Measurements from ENCODE around the gene ZC2HC1C. TPM values are rescaled to one million over a fixed set of nuclear protein-coding genes. Genes with fewer than 3 reads are reported as not detected.
"Not testable (repeated sequence)": the region's sequence is repeated elsewhere in the genome, so short reads cannot be mapped to it uniquely, and the experiment has no call there.

The ZC2HC1C gene
- total RNA-seq, 4 donors from 2014 or later = 0.26 to 4.7 (median 2.4) TPM; not detected in 1

- TF ChIP-seq CTCF (IDR thresholded peaks at IDR 0.05) (no peak), POLR2A (IDR thresholded peaks at IDR 0.05) (no peak)
- peak overlapping the region; percentile 80 to 99 for H3K4me3 ChIP-seq
- intact Hi-C loops (cut with DNase I; ENCODE audit: low total_unique reads) = no loop called here
- peak overlapping the region in 1 of 2 donors; percentile 86 for H3K27ac ChIP-seq
- no peak for DNase-seq
- H3K36me3 ChIP-seq = no peaks in the 10 kb centered on the region
- peaks cover 0 to 4% of the 10 kb centered on the region in 2 donors for H3K4me1 ChIP-seq
- H3K9me3 ChIP-seq = no peaks in the 10 kb centered on the region
- H3K27me3 ChIP-seq = no peaks in the 10 kb centered on the region
These were observed 6.4 kb upstream of the ZC2HC1C start for GRCh38 chr14:75063013-75063412.

GRCh38 chr14:75063491-75064204, 5.8 kb upstream of the ZC2HC1C start, which contains the start of gene ACYP1:
Gene ACYP1 (minus strand): TSS chr14:75064024. CDS start chr14:75063553, 471 bp downstream.
- no peaks in the 10 kb centered on the region for H3K36me3 ChIP-seq
- TF ChIP-seq POLR2A (IDR thresholded peaks at IDR 0.05) = peak in 1 of 2 donors; percentile 45
- no peak for TF ChIP-seq CTCF (IDR thresholded peaks at IDR 0.05)
- H3K4me3 ChIP-seq = peak within 1 kb of the TSS; percentile 80 to 99
- no peaks in the 10 kb centered on the region for H3K27me3 ChIP-seq
- H3K4me1 ChIP-seq = peaks cover 0 to 4% of the 10 kb centered on the region in 2 donors
- no peaks in the 10 kb centered on the region for H3K9me3 ChIP-seq
- peak within 1 kb of the TSS; percentile 67 to 86 for H3K27ac ChIP-seq
- intact Hi-C loops (cut with DNase I; ENCODE audit: low total_unique reads) = no loop called here
- DNase-seq = peak; percentile 93 to 97

- peaks cover 0 to 4% of the 10 kb centered on the region in 2 donors for H3K4me1 ChIP-seq
- peak overlapping the region; percentile 67 to 86 for H3K27ac ChIP-seq
- peak overlapping the region; percentile 80 to 99 for H3K4me3 ChIP-seq
- H3K36me3 ChIP-seq = no peaks in the 10 kb centered on the region
- no peaks in the 10 kb centered on the region for H3K27me3 ChIP-seq
- intact Hi-C loops (cut with DNase I; ENCODE audit: low total_unique reads) = no loop called here
- TF ChIP-seq POLR2A (IDR thresholded peaks at IDR 0.05) = no peak
- H3K9me3 ChIP-seq = no peaks in the 10 kb centered on the region
- DNase-seq = no peak
These were observed 5.3 kb upstream of the ZC2HC1C start for GRCh38 chr14:75064205-75064567.

GRCh38 chr14:75066691-75067090, 2.8 kb upstream of the ZC2HC1C start:
- TF ChIP-seq POLR2A (IDR thresholded peaks at IDR 0.05) = no peak
- no peak for TF ChIP-seq CTCF (IDR thresholded peaks at IDR 0.05)
- intact Hi-C loops (cut with DNase I; ENCODE audit: low total_unique reads) = no loop called here
- no peak for DNase-seq
- Histone ChIP-seq H3K27me3 (no peaks in the 10 kb centered on the region), H3K4me3 (no peak overlapping the region), H3K36me3 (no peaks in the 10 kb centered on the region), H3K9me3 (no peaks in the 10 kb centered on the region), H3K4me1 (peaks cover 0 to 4% of the 10 kb centered on the region in 2 donors), H3K27ac (no peak overlapping the region)

GRCh38 chr14:75067212-75067611, 2.2 kb upstream of the ZC2HC1C start:
- intact Hi-C loops (cut with DNase I; ENCODE audit: low total_unique reads) = no loop called here
- Histone ChIP-seq H3K4me3 (no peak overlapping the region), H3K9me3 (no peaks in the 10 kb centered on the region), H3K27ac (no peak overlapping the region), H3K27me3 (no peaks in the 10 kb centered on the region), H3K4me1 (peaks cover 0 to 4% of the 10 kb centered on the region in 2 donors), H3K36me3 (no peaks in the 10 kb centered on the region)
- TF ChIP-seq CTCF (IDR thresholded peaks at IDR 0.05) = no peak
- no peak for TF ChIP-seq POLR2A (IDR thresholded peaks at IDR 0.05)
- no peak for DNase-seq

- H3K27ac ChIP-seq = peak overlapping the region; percentile 86
- H3K27me3 ChIP-seq; H3K9me3 ChIP-seq; H3K4me3 ChIP-seq; H3K36me3 ChIP-seq; intact Hi-C loops (cut with DNase I; ENCODE audit: low total_unique reads); DNase-seq; H3K4me1 ChIP-seq: not testable (repeated sequence)
These were observed 1.7 kb upstream of the ZC2HC1C start for GRCh38 chr14:75067765-75068164.

Data from uterus (tissue), 4 donors.